Measurements from ENCODE around the gene FAM120AOS.

The FAM120AOS gene

DNA sequence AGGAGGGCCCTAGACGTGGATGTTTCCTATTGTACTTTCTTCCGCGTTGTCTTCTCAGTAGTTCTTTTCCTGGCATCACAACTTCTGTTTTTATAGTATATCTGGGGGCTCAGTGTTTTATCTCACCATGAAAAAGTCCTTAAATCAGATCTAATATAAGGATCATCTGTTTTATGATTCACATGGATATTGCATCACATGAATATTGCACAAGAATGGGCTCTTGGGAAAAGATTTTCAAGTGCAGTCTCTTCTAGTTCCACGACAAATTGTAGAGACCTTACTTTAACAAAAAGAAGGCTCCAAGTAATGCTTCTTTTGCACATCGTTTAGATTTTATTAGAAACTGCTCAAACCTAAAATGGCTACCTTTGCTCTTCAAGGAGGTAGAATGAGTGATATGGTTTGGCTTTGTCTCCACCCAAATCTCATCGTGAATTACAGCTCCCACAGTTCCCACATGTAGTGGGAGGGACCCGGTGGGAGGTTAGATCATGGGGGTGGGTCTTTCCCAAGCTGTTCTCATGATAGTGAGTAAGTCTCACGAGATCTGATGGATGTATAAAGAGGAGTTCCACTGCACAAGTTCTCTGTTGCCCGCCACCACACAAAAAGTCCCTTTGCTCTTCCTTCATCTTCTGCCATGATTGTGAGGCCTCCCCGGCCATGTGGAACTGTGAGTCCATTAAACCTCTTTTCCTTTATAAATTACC lies 55.6 kb downstream of the FAM120AOS start:
- DNase-seq (ENCODE audit: low read depth, low spot score): no peak
- no peak overlapping the region for H3K27ac ChIP-seq
